GM13976 (cell line): ENCODE data around the gene GCAT.

Source experiments
- DNase-seq: peaks from one replicate; pipeline ENCODE4 v3.0.0; 2012; ENCODE audit warnings: low spot score
- in situ Hi-C: fragments of 300-500 bp; cut with MboI; formaldehyde crosslinking; loops from one replicate; pipeline ENCODE4 v1.12.0; 2022; ENCODE audit warnings: low sequenced_read_pairs, mixed read lengths, inconsistent platforms; ENCODE audit not compliant: unreplicated experiment
- TF ChIP-seq, protein P1 (sequence below): IDR thresholded peaks from 2 replicates; pipeline ENCODE4 v1.5.1; 2012; ENCODE audit warnings: borderline replicate concordance, mild to moderate bottlenecking; ENCODE audit not compliant: insufficient read depth; ENCODE audit errors: extremely low read depth, missing control alignments, control extremely low read depth

GCAT gene

DNA sequence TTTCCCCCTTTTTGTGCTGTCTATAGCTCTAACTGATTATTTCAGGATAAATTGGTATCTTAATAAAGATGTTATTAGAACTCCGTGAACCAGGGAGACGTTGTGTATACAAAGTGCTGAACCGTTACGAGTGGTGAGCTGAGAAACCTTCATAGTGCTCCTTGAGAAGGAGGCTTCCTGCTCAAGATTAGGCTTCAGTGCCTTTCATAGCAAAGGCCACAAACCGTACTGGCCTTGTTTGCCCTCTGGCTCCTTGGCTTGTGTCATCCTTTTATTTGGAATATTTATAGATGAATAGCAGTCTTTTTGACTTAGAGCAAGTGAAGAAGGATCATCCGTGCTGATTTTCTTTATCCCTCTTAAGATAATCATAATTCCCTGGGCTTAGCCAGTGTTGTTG lies 57.8 kb downstream of the GCAT start:
- in situ Hi-C loops: no loop called here
- TF ChIP-seq, protein P1, sequence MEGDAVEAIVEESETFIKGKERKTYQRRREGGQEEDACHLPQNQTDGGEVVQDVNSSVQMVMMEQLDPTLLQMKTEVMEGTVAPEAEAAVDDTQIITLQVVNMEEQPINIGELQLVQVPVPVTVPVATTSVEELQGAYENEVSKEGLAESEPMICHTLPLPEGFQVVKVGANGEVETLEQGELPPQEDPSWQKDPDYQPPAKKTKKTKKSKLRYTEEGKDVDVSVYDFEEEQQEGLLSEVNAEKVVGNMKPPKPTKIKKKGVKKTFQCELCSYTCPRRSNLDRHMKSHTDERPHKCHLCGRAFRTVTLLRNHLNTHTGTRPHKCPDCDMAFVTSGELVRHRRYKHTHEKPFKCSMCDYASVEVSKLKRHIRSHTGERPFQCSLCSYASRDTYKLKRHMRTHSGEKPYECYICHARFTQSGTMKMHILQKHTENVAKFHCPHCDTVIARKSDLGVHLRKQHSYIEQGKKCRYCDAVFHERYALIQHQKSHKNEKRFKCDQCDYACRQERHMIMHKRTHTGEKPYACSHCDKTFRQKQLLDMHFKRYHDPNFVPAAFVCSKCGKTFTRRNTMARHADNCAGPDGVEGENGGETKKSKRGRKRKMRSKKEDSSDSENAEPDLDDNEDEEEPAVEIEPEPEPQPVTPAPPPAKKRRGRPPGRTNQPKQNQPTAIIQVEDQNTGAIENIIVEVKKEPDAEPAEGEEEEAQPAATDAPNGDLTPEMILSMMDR: no peak
- no peak for DNase-seq
